Liver (tissue), 3 donors: Measurements from ENCODE around the gene NPPB.

Source experiments
- CTCF ChIP-seq: fragments of 150-350 bp; IDR thresholded peaks from 2 replicates; pipeline ENCODE4 v1.5.1; 2017; ENCODE audit warnings: improper control_type of control experiment, low read depth, low read length; ENCODE audit not compliant: missing input control
- GABPA ChIP-seq, 2 donors: IDR thresholded peaks in 1 of 2; conservative IDR thresholded peaks in 1 of 2; 2 replicates each; pipeline ENCODE4 v1.6.1; 2016; ENCODE audit warnings: antibody characterized with exemption in 2 of 2, mild to moderate bottlenecking in 1 of 2, moderate library complexity in 1 of 2
- ZBTB33 ChIP-seq: IDR thresholded peaks from 2 replicates; pipeline ENCODE4 v1.6.1; 2016; ENCODE audit warnings: antibody characterized with exemption
- donor health status: healthy.
- donor health status: healthy.

DNA sequence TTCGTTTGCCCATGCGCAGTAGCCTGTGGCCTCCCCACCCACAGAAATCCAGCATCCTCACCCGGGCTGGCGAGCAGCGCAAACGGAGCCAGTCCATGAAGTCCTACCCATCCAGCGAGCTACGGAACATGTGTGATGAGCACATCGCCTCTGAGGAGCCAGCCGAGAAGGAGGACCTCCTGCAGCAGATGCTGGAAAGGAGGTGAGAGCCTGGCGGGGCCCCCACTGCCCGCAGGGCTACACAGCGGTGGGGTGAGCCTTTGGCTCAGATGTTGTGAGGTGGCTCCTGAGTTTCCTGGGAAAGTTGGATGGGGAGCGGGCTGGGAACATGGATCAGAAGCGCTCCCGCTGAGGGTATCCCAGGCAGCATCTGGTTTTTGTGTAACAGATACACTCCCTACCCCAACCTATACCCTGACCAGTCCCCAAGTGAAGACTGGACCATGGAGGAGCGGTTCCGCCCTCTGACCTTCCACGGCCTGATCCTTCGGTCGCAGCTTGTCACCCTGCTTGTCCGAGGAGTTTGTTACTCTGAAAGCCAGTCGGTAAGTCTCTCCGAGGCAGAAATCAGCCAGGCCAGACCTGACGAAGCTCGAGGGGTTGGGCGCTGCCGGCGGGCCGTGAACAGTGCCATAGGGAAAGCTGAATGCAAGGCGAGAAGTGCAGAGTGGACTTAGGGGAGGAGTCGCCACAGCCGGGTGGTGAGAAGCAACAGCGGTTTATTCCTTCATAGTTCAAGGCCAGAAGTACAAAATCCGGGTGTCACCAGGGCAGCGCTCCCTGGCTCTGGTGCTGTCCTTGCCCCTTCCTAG is 21.6 kb downstream of the NPPB start:
- TF ChIP-seq CTCF: no peak
- TF ChIP-seq ZBTB33: no peak
- no peak for TF ChIP-seq GABPA (IDR thresholded peaks at IDR 0.05 in 1 of 2, conservative IDR thresholded peaks at IDR 0.05 in 1 of 2)
